ENCODE results near the gene CADM2.

- TF ChIP-seq, protein P1, sequence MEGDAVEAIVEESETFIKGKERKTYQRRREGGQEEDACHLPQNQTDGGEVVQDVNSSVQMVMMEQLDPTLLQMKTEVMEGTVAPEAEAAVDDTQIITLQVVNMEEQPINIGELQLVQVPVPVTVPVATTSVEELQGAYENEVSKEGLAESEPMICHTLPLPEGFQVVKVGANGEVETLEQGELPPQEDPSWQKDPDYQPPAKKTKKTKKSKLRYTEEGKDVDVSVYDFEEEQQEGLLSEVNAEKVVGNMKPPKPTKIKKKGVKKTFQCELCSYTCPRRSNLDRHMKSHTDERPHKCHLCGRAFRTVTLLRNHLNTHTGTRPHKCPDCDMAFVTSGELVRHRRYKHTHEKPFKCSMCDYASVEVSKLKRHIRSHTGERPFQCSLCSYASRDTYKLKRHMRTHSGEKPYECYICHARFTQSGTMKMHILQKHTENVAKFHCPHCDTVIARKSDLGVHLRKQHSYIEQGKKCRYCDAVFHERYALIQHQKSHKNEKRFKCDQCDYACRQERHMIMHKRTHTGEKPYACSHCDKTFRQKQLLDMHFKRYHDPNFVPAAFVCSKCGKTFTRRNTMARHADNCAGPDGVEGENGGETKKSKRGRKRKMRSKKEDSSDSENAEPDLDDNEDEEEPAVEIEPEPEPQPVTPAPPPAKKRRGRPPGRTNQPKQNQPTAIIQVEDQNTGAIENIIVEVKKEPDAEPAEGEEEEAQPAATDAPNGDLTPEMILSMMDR (IDR thresholded peaks at IDR 0.05), result no peak
- TF ChIP-seq EZH2 (IDR thresholded peaks at IDR 0.05), result no peak
These were observed 21.7 kb downstream of the CADM2 start for GRCh38 chr3:84980456-84980855.

Measured in neural progenitor cell (in vitro differentiated cells).